Sigmoid colon (tissue), 7 donors: Measurements from ENCODE around the gene AQP5. TPM values are rescaled to one million over a fixed set of nuclear protein-coding genes. Genes with fewer than 3 reads are reported as not detected.

Experiments used
- DNase-seq: peaks from one replicate; pipeline ENCODE4 v3.0.0-alpha.2; 2019
- H3K27ac ChIP-seq, 4 donors: fragments of 200-600 bp; sonication (generic); one replicate each; pipeline ENCODE4 v1.5.1; 2016 to 2019; ENCODE audit warnings: mild to moderate bottlenecking in 1 of 4
- H3K27me3 ChIP-seq, 3 donors: fragments of 200-600 bp; sonication (generic); one replicate each; pipeline ENCODE4 v1.5.1; 2019; ENCODE audit warnings: mild to moderate bottlenecking in 1 of 3
- H3K36me3 ChIP-seq, 4 donors: fragments of 200-600 bp; sonication (generic); one replicate each; pipeline ENCODE4 v1.5.1; 2016 to 2019
- H3K4me1 ChIP-seq, 4 donors: fragments of 200-600 bp; sonication (generic); one replicate each; pipeline ENCODE4 v1.5.1; 2017 to 2019
- H3K4me3 ChIP-seq, 4 donors: fragments of 200-600 bp; sonication (generic); one replicate each; pipeline ENCODE4 v1.5.1; 2017 to 2019; ENCODE audit warnings: mild to moderate bottlenecking in 2 of 4, moderate library complexity in 1 of 4
- H3K9me3 ChIP-seq, 4 donors: fragments of 200-600 bp in 3 of 4; sonication (generic) in 3 of 4; one replicate each; pipeline versions ENCODE4 v1.5.1 to v1.6.1; 2013 to 2019
- EP300 ChIP-seq, 4 donors: sonication (generic); formaldehyde crosslinking; IDR thresholded peaks; one replicate each; pipeline ENCODE4 v1.6.1; 2017; ENCODE audit warnings: antibody characterized with exemption in 4 of 4
- POLR2A ChIP-seq, 2 donors: fragments of 450-650 bp; IDR thresholded peaks; one replicate each; pipeline ENCODE4 v1.6.1; 2016; ENCODE audit warnings: antibody characterized with exemption in 2 of 2, mild to moderate bottlenecking in 2 of 2, moderate library complexity in 2 of 2
- POLR2AphosphoS5 ChIP-seq, 4 donors: sonication (generic); formaldehyde crosslinking; IDR thresholded peaks; one replicate each; pipeline ENCODE4 v1.6.1; 2017; ENCODE audit warnings: antibody characterized with exemption in 4 of 4
- WGBS, 2 donors: extraction: QIAGEN DNeasy Blood & Tissue Kit; methylation state at CpG; one replicate each; pipeline ENCODE4 v1.1.7; 2013; 5-methylcytosine and 5-hydroxymethylcytosine counted together
- intact Hi-C: fragments of 100-400 bp; cut with DNase I; formaldehyde crosslinking; loops from one replicate; pipeline ENCODE4 v1.15.1; 2023
- polyA plus RNA-seq, 3 donors: library from polyadenylated mRNA; stranded (reverse); fragments of 200-250 nt; gene quantifications; one replicate each; pipeline ENCODE4 v1.2.3, GENCODE V29; 2013
- total RNA-seq, 4 donors: library from RNA; depleted of rRNA; stranded (reverse); fragments of >200 nt; gene quantifications; one replicate each; pipeline ENCODE4 v1.1.0, GENCODE V29; 2016
- TF ChIP-seq, protein P1 (sequence below), 4 experiments: fragments of 450-650 bp in 3 of 4; fragments of 200-600 bp in 1 of 4; IDR thresholded peaks; one replicate each; pipeline ENCODE4 v1.5.1; 2016 to 2019; ENCODE audit warnings: antibody characterized with exemption in 4 of 4, mild to moderate bottlenecking in 3 of 4, moderate library complexity in 2 of 4
- donor health status: healthy with polysubstance abuse.
- donor health status: Bipolar disorder and iron deficiency.
- donor health status: healthy.

The AQP5 gene
- total and polyA plus RNA-seq, 7 donors = 0.09 TPM; not detected in 6

DNA sequence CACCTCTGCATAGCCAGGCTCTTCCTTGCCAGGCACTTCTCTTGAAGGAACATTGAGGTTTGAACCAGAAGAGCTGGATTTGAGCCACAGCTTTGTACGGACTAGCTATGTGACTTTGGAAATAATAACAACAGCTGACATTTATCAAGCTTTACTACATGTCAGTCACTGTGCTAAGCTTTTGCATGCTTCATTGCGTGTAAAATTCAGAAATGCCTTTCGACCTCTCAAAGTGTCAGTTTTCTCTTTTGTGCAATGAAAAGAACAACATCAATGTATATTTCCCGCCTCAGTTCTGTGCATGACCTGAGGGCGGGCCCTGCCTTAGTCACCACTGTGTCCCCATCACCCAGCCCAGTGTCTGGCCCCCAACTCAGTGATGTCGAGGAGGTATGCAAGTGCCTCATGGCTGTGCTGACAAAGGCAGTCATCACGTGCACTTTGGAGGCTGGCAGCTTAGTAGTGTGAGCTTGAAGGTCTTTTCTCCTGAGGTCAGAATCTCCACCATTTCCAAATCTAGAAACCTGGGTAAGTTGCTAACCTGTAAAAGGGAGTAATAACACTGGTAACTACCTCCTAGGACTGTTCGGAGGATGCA, 29.0 kb upstream of the AQP5 start:
- DNase-seq = no peak
- no peaks in the 10 kb centered on the region for H3K36me3 ChIP-seq
- no peak overlapping the region for H3K27ac ChIP-seq
- H3K4me1 ChIP-seq = no peaks in the 10 kb centered on the region
- H3K9me3 ChIP-seq = no peaks in the 10 kb centered on the region
- H3K27me3 ChIP-seq = no peaks in the 10 kb centered on the region
- no peak for TF ChIP-seq POLR2AphosphoS5 (IDR thresholded peaks at IDR 0.05)
- no peak for TF ChIP-seq POLR2A (IDR thresholded peaks at IDR 0.05)
- TF ChIP-seq EP300 (IDR thresholded peaks at IDR 0.05) = no peak
- TF ChIP-seq, protein P1, sequence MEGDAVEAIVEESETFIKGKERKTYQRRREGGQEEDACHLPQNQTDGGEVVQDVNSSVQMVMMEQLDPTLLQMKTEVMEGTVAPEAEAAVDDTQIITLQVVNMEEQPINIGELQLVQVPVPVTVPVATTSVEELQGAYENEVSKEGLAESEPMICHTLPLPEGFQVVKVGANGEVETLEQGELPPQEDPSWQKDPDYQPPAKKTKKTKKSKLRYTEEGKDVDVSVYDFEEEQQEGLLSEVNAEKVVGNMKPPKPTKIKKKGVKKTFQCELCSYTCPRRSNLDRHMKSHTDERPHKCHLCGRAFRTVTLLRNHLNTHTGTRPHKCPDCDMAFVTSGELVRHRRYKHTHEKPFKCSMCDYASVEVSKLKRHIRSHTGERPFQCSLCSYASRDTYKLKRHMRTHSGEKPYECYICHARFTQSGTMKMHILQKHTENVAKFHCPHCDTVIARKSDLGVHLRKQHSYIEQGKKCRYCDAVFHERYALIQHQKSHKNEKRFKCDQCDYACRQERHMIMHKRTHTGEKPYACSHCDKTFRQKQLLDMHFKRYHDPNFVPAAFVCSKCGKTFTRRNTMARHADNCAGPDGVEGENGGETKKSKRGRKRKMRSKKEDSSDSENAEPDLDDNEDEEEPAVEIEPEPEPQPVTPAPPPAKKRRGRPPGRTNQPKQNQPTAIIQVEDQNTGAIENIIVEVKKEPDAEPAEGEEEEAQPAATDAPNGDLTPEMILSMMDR (IDR thresholded peaks at IDR 0.05) = no peak
- intact Hi-C loops = no loop called here
- 86 to 88% methylated on average over 8 of the region's 8 CpGs for WGBS, 2 donors
- H3K4me3 ChIP-seq = no peak overlapping the region

DNA sequence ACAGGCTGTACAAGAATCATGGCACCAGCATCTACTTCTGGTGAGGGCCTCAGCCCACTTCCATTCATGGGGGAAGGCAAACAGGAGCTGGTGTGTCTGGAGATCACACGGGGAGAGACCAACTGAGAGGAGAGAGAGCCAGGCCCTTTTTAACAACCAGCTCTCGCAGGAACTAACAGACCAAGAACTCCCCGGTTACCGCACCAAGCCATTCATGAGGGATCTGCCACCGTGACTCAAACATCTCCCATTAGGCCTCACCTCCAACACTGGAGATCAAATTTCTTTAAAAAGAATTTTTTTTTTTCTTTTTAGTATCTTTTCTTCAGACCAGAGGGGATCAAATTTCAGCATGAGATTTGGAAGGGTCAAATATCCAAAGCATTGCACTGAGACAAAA, 27.9 kb upstream of the AQP5 start:
- 87 to 89% methylated on average over 5 of the region's 5 CpGs for WGBS, 2 donors
- DNase-seq = no peak
- TF ChIP-seq POLR2A (IDR thresholded peaks at IDR 0.05) (no peak), EP300 (IDR thresholded peaks at IDR 0.05) (no peak), POLR2AphosphoS5 (IDR thresholded peaks at IDR 0.05) (no peak)
- TF ChIP-seq, protein P1 (IDR thresholded peaks at IDR 0.05) = no peak
- H3K27me3 ChIP-seq = no peaks in the 10 kb centered on the region
- no peak overlapping the region for H3K27ac ChIP-seq
- H3K36me3 ChIP-seq = no peaks in the 10 kb centered on the region
- H3K4me3 ChIP-seq = no peak overlapping the region
- no peaks in the 10 kb centered on the region for H3K9me3 ChIP-seq
- intact Hi-C loops = no loop called here
- H3K4me1 ChIP-seq = no peaks in the 10 kb centered on the region

DNA sequence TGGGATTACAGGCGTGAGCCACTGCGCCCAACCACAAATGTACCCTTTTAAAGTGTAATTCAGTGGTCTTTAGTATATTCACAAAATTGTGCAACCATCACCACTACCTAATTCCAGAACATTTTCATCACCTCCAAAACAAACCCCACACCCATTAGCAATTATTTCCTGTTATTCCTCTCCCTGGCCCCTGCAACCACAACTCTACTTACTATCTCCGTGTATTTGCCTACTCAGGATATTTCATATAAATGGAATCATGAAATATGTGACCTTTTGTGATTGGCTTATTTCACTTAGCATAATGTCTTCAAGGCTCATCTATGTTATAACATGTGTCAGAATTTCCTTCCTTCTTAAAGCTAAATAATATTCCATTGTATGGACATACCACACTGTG, 27.2 kb upstream of the AQP5 start:
- intact Hi-C loops = no loop called here
- H3K27me3 ChIP-seq = no peaks in the 10 kb centered on the region
- H3K36me3 ChIP-seq = no peaks in the 10 kb centered on the region
- H3K4me3 ChIP-seq = no peak overlapping the region
- WGBS, 2 donors = 91 to 92% methylated on average over 3 of the region's 3 CpGs
- H3K9me3 ChIP-seq = no peaks in the 10 kb centered on the region
- H3K4me1 ChIP-seq = no peaks in the 10 kb centered on the region
- no peak for DNase-seq
- no peak overlapping the region for H3K27ac ChIP-seq
- TF ChIP-seq, protein P1 (IDR thresholded peaks at IDR 0.05) = no peak
- TF ChIP-seq EP300 (IDR thresholded peaks at IDR 0.05) = no peak

DNA sequence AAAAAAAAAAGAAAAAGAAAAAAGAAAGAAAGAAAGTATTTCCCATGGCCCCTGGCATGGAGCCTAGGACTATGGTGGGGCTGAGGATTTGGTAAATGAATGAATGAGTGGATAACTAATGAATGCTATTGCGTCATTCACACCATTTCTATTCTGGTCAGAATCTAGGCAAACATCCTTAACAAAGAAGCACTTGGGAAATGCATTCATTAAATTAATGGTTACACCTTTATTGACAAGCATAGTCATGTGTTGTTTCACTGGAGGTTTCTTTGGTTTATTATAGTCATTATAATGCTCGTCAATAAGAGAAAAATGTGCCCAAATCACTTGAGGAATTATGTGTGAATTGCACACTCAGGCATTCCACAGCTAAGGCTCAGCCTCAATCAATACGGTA, 24.7 kb upstream of the AQP5 start:
- TF ChIP-seq, protein P1 (IDR thresholded peaks at IDR 0.05) = no peak
- no peak for TF ChIP-seq EP300 (IDR thresholded peaks at IDR 0.05)
- TF ChIP-seq POLR2AphosphoS5 (IDR thresholded peaks at IDR 0.05) = no peak
- TF ChIP-seq POLR2A (IDR thresholded peaks at IDR 0.05) = no peak
- no peaks in the 10 kb centered on the region for H3K4me1 ChIP-seq
- H3K4me3 ChIP-seq = no peak overlapping the region
- H3K9me3 ChIP-seq = no peaks in the 10 kb centered on the region
- WGBS, 2 donors = 82 to 94% methylated on average over 3 of the region's 3 CpGs
- no peak for DNase-seq
- no peaks in the 10 kb centered on the region for H3K27me3 ChIP-seq
- intact Hi-C loops = no loop called here
- H3K36me3 ChIP-seq = no peaks in the 10 kb centered on the region
- no peak overlapping the region for H3K27ac ChIP-seq

DNA sequence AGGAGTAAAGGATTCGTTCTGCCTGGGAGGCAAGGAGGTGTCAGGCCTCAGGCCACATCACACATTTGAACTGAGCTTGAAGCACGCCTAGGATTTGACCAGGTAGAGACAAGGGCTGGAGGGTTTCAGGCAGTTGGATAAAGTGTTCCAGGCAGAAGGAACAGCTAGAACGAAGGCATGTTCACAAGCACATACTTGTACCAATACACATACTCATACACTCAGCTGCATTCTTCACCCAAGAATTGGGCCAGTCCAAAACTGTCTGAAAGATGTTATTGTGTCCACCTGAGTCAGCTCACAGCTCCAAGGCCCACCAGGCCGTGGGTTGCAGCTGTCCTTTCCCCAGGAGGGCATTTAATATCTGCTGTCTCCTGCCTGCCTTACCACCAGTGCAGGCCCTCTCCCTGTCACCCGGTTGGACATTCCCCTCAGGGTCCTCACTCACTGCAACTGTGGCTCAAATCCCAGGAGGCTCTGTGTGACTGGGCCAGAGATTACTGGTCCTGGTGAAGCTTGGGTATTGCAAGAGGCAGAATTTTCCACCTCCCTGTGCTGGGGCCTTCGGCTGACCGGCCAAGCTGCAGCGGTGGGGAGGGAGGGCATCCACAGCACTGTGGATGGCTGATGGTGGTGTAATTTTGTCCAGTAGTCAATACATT, 23.9 kb upstream of the AQP5 start:
- intact Hi-C loops = no loop called here
- H3K27ac ChIP-seq = no peak overlapping the region
- H3K27me3 ChIP-seq = no peaks in the 10 kb centered on the region
- H3K36me3 ChIP-seq = no peaks in the 10 kb centered on the region
- 83% methylated on average over 8 of the region's 8 CpGs for WGBS, 2 donors
- H3K4me1 ChIP-seq = no peaks in the 10 kb centered on the region
- TF ChIP-seq EP300 (IDR thresholded peaks at IDR 0.05) (no peak), POLR2AphosphoS5 (IDR thresholded peaks at IDR 0.05) (no peak), POLR2A (IDR thresholded peaks at IDR 0.05) (no peak)
- TF ChIP-seq, protein P1 (IDR thresholded peaks at IDR 0.05) = no peak
- no peaks in the 10 kb centered on the region for H3K9me3 ChIP-seq
- no peak for DNase-seq
- no peak overlapping the region for H3K4me3 ChIP-seq
